HG03135 (cell line): ENCODE data around the gene SPECC1L.

ENCODE experiments used
- ATAC-seq: cut with Tn5 transposase; IDR thresholded peaks from one replicate; pipeline ENCODE4 v1.9.1; 2021; ENCODE audit warnings: mild to moderate bottlenecking, moderate library complexity; ENCODE audit not compliant: unreplicated experiment

SPECC1L gene

DNA sequence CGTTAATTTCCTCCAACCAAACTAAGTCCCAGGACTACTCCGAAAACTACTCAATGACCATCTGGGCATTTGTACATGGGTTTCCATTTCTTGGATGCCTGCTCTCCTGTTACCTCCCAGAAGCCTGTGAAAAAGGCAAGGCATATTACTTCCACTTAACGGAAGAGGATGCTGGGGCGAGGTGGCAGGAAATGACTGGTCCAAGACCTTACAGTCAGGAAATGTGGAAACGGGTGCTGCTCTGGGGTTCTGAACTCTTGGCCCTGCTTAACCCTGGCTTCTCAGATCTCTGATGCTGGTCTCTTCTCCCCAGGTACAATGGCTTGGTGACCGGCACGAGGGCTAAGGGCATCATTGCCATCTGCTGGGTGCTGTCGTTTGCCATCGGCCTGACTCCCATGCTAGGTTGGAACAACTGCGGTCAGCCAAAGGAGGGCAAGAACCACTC is 169.7 kb downstream of the SPECC1L start:
- no peak for ATAC-seq

- no peak for ATAC-seq
Measured at GRCh38 chr22:24440718-24441405, 170.2 kb downstream of the SPECC1L start.

DNA sequence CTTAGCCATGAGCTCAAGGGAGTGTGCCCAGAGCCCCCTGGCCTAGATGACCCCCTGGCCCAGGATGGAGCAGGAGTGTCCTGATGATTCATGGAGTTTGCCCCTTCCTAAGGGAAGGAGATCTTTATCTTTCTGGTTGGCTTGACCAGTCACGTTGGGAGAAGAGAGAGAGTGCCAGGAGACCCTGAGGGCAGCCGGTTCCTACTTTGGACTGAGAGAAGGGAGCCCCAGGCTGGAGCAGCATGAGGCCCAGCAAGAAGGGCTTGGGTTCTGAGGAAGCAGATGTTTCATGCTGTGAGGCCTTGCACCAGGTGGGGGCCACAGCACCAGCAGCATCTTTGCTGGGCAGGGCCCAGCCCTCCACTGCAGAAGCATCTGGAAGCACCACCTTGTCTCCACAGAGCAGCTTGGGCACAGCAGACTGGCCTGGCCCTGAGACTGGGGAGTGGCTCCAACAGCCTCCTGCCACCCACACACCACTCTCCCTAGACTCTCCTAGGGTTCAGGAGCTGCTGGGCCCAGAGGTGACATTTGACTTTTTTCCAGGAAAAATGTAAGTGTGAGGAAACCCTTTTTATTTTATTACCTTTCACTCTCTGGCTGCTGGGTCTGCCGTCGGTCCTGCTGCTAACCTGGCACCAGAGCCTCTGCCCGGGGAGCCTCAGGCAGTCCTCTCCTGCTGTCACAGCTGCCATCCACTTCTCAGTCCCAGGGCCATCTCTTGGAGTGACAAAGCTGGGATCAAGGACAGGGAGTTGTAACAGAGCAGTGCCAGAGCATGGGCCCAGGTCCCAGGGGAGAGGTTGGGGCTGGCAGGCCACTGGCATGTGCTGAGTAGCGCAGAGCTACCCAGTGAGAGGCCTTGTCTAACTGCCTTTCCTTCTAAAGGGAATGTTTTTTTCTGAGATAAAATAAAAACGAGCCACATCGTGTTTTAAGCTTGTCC is 171.0 kb downstream of the SPECC1L start:
- ATAC-seq = no peak

- ATAC-seq = no peak
Measured at GRCh38 chr22:24442352-24442744, 171.7 kb downstream of the SPECC1L start.

GRCh38 chr22:24443668-24444067 is 173.0 kb downstream of the SPECC1L start:
- ATAC-seq = no peak

GRCh38 chr22:24444251-24444650 is 173.6 kb downstream of the SPECC1L start:
- ATAC-seq = no peak

DNA sequence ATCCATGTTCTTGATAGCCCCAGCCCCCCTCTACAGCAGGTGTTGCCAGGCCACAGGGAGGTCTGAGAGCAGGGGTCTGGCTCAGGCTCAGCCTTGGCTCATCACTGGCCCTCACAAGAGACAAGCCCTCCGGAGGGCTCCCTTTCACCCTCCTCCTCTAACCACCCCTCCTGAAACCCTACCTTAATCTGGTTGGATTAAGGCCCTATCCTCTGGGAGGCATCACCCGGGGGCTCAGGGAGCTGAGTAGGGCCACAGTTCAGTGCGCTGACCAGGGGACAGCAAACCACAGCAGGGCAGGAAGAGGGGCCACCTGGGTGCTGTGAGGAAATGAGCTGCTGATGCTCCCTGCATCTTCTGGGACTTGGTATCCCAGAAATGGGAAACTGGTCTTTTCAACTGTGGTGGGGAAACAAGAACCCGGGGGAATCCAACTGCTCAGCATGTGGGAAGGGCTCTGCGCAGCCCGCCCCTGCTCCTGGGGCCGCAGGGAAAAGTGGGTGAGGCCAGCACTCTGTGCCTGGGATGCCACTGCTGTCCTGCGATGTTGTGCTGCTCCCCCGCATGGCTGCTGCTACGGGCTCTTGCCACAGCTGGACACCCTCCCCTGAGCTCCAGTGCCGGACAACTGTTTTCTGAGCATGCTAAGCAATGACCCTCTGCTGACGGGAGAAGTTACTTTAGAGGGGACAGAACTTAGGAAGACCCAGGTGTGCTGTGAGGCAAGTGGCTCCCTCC is 174.3 kb downstream of the SPECC1L start:
- no peak for ATAC-seq

- ATAC-seq = no peak
Measured at GRCh38 chr22:24445481-24446259, 175.0 kb downstream of the SPECC1L start.

DNA sequence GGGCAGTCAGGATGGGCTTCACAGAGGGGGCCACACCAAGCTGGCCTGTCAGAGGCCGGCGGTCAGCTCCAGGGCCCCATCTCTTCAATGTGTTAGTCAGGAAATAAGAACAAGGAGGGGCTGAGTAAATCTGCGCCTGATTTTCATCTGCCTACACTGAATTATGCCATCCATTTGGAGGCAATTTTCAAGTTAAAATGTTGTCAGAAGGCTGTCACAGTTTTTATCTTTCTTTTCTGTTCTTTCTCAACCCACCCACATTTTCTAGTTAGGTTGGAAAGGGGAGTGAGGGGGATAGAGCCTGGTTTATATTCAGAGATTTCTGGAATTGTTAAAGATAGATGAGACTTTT is 175.6 kb downstream of the SPECC1L start:
- ATAC-seq = no peak

GRCh38 chr22:24450610-24451009 is 180.0 kb downstream of the SPECC1L start:
- ATAC-seq = no peak

DNA sequence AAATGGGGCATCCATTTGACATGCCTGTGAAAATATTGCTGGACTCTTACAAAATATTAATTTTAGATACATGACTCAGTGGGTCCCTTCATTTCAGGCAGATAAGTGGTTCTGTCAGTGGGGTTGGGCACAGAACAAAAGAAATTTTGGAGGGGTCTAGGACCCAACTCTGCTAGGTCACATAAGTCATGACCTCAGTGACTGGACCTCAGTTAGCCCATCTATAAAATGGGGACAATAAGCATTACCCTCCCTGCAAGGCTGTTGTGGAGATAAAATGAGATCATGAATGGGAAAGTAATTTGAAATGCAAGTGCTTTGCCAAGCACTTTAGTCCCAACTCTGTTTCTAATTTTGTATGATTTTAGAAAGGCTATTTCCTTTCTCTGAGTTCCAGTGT is 180.5 kb downstream of the SPECC1L start:
- ATAC-seq = no peak

DNA sequence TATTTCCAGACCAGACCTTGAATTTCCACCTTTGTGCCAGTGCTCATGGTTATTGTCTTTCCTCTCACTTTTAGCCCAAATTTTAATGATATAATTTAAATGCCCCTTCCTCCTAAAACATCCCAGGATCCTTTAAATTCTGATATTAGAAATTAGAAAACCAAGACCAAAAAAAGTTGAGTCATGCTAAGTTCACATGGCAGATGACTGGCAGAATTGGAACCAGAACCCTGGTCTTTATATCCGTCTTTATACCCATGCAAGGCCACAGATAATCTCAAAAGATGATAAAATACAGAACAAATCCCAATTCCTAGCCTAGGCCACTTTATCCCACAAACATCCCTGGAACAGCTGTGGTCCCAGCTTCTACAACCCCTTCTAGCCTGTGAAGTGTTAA is 183.2 kb downstream of the SPECC1L start:
- no peak for ATAC-seq

DNA sequence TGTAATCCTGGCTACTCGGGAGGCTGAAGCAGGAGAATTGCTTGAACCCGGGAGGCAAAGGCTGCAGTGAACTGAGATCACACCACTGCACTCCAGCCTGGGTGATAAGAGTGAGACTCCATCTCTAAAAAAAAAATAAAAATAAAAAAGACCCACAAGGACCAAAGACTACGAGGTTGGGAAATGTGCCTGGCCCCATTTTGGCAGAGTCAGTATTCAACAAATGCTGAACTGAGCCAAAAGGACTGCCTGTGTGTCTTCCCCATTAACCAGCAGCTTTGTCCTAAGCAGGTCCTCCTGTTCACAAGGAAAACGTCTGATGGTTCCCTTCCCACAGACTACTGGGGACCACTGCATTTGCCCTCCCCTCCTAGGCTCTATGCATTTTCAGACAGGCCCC is 184.4 kb downstream of the SPECC1L start:
- no peak for ATAC-seq

DNA sequence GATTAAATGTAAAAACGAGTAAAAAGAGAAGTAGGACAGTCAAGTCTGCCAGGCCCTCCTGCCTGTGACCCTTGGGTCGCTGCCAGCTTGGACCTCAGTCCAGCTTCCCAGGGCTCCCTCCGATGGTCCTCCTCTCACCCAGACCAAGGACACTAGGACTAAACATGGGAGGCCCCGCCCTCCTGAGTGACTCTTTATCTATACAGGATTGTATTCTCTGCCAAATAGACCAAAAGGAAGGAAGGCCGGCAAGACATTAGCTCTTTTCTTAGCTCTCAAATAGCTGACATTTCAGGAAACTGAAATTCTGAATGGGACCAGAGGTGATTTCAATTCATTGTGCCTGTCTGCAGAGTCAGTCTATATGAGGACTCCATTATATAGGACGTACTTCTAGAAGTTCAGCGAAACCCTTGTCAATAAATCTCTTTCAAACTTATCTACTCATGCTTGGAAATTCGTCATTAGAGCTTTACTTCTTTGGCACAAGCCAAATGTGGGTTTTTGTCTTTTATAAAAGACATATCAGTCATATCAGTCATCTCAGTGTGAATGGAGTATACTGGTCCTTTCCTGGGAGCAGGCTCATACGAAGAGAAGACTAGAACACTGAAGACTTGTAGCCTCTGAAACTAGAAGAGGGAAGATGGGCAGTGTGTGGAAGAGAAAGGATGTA is 185.3 kb downstream of the SPECC1L start:
- no peak for ATAC-seq

- ATAC-seq = no peak
Measured at GRCh38 chr22:24457894-24458420, 187.3 kb downstream of the SPECC1L start.

GRCh38 chr22:24459911-24460310 is 189.3 kb downstream of the SPECC1L start:
- ATAC-seq = no peak

- no peak for ATAC-seq
Measured at GRCh38 chr22:24460418-24461089, 189.9 kb downstream of the SPECC1L start.

- no peak for ATAC-seq
Measured at GRCh38 chr22:24463071-24463760, 192.6 kb downstream of the SPECC1L start.

- no peak for ATAC-seq
Measured at GRCh38 chr22:24465566-24465965, 194.9 kb downstream of the SPECC1L start.
